Measurements from ENCODE around the gene WDR72. TPM values are rescaled to one million over a fixed set of nuclear protein-coding genes. Genes with fewer than 3 reads are reported as not detected.

WDR72 gene
- total and polyA plus RNA-seq, 2 of the 13 experiments (the other 11 are each of a cell fraction or from before 2014, with no cell fraction given): 0.21 to 0.60 TPM

- TF ChIP-seq ZNF652 (CRISPR knock-in tag; IDR thresholded peaks at IDR 0.05; ENCODE audit: borderline replicate concordance, low read depth) (peak; percentile 53; the same call in 1 of the 2 replicates), FOXA3 (CRISPR knock-in tag; IDR thresholded peaks at IDR 0.05) (0 out of 2 replicates have a peak, but pooled peaks have one; percentile 19), HMG20A (CRISPR knock-in tag; IDR thresholded peaks at IDR 0.05; ENCODE audit: borderline replicate concordance) (peak; percentile 12; the same call in 1 of the 2 replicates), ZNF576 (CRISPR knock-in tag; IDR thresholded peaks at IDR 0.05) (no peak), EP300 (IDR thresholded peaks at IDR 0.05; ENCODE audit: low read depth in 2 of 2, low read length in 2 of 2) (peak in 1 of 2 experiments; percentile 56; a peak in 1 of 4 replicates), EP300 (CRISPR knock-in tag; IDR thresholded peaks at IDR 0.05; ENCODE audit: borderline replicate concordance) (no peak), FOXP1 (IDR thresholded peaks at IDR 0.05) (no peak), FOXP1 (CRISPR knock-in tag; IDR thresholded peaks at IDR 0.05) (peak; percentile 11; the same call in 1 of the 2 replicates), ZNF660 (CRISPR knock-in tag; IDR thresholded peaks at IDR 0.05; ENCODE audit: borderline replicate concordance, low read depth) (no peak), SOX5 (CRISPR knock-in tag; IDR thresholded peaks at IDR 0.05; ENCODE audit: borderline replicate concordance) (peak; percentile 67), TBP (CRISPR knock-in tag; IDR thresholded peaks at IDR 0.05) (no peak), NR2F6 (IDR thresholded peaks at IDR 0.05) (0 out of 2 replicates have a peak, but pooled peaks have one; percentile 26), NR2F6 (CRISPR knock-in tag; IDR thresholded peaks at IDR 0.05) (no peak), TEAD2 (CRISPR knock-in tag; IDR thresholded peaks at IDR 0.05) (no peak), ZBTB2 (CRISPR knock-in tag; IDR thresholded peaks at IDR 0.05; ENCODE audit: low read depth) (no peak), ZNF510 (CRISPR knock-in tag; IDR thresholded peaks at IDR 0.05; ENCODE audit: low read depth) (no peak), ATF7 (IDR thresholded peaks at IDR 0.05) (no peak), ATF7 (CRISPR knock-in tag; IDR thresholded peaks at IDR 0.05) (no peak), RXRB (CRISPR knock-in tag; IDR thresholded peaks at IDR 0.05; ENCODE audit: borderline replicate concordance) (no peak), ARID5B (CRISPR knock-in tag; IDR thresholded peaks at IDR 0.05) (peak; percentile 54; the same call in 1 of the 2 replicates), MED1 (CRISPR knock-in tag; IDR thresholded peaks at IDR 0.05) (no peak), SOX13 (IDR thresholded peaks at IDR 0.05) (no peak), SOX13 (CRISPR knock-in tag; conservative IDR thresholded peaks at IDR 0.05 in 1 of 2, IDR thresholded peaks at IDR 0.05 in 1 of 2) (peak in 1 of 2 experiments; percentile 80; a peak in 2 of 4 replicates)
Observed at GRCh38 chr15:53747501-53748068, 11.9 kb downstream of the WDR72 start (continued).

Measured in HepG2 (cell line).